ENCODE results near the gene CDCA7.
"Not testable (repeated sequence)": the region's sequence is repeated elsewhere in the genome, so short reads cannot be mapped to it uniquely, and the experiment has no call there.

CDCA7 gene

GRCh38 chr2:173374634-173375033 lies 20.0 kb downstream of the CDCA7 start:
- ChIA-PET CTCF (interaction anchor here (1.0 kb wide), 1 partner anchor 118 kb away, joined by 3 read pairs; no protein-coding TSS in a partner anchor), POLR2A (no interaction called here)

GRCh38 chr2:173385534-173385933 lies 30.9 kb downstream of the CDCA7 start:
- CTCF ChIA-PET: interaction anchor here (1.0 kb wide), 1 partner anchor 16 kb away, joined by 4 read pairs; no protein-coding TSS in a partner anchor
- DNase-seq (ENCODE audit: low read depth, low spot score); H3K4me3 ChIP-seq (ENCODE audit: low read depth, low read length); POLR2A ChIA-PET: not testable (repeated sequence)

More at GRCh38 chr2:173374634-173375033, 20.0 kb downstream of the CDCA7 start:
- TF ChIP-seq CTCF (IDR thresholded peaks at IDR 0.05; ENCODE audit: insufficient read depth, low read length, missing control alignments): no peak
- H3K4me3 ChIP-seq (ENCODE audit: low read depth, low read length): no peak overlapping the region
- DNase-seq (ENCODE audit: low read depth, low spot score): no peak

- CTCF ChIA-PET: interaction anchor here (1.0 to 1.5 kb wide), 2 partner anchors 15 to 16 kb away, joined by 4 to 6 read pairs; no protein-coding TSS in a partner anchor
- TF ChIP-seq CTCF (IDR thresholded peaks at IDR 0.05; ENCODE audit: insufficient read depth, low read length, missing control alignments): no peak
- POLR2A ChIA-PET: no interaction called here
- DNase-seq (ENCODE audit: low read depth, low spot score): no peak
- no peak overlapping the region for H3K4me3 ChIP-seq (ENCODE audit: low read depth, low read length)
Measured at GRCh38 chr2:173386021-173386737, 31.5 kb downstream of the CDCA7 start.

GRCh38 chr2:173386738-173387065 lies 32.0 kb downstream of the CDCA7 start:
- no peak for TF ChIP-seq CTCF (IDR thresholded peaks at IDR 0.05; ENCODE audit: insufficient read depth, low read length, missing control alignments)
- no peak overlapping the region for H3K4me3 ChIP-seq (ENCODE audit: low read depth, low read length)
- ChIA-PET POLR2A (no interaction called here), CTCF (interaction anchor here (1.1 to 1.5 kb wide), 2 partner anchors 12 to 16 kb away, joined by 3 to 6 read pairs; no protein-coding TSS in a partner anchor)
- no peak for DNase-seq (ENCODE audit: low read depth, low spot score)

GRCh38 chr2:173387079-173387478 lies 32.4 kb downstream of the CDCA7 start:
- no peak for DNase-seq (ENCODE audit: low read depth, low spot score)
- TF ChIP-seq CTCF (IDR thresholded peaks at IDR 0.05; ENCODE audit: insufficient read depth, low read length, missing control alignments): no peak
- ChIA-PET POLR2A (no interaction called here), CTCF (interaction anchor here (1.1 to 1.5 kb wide), 2 partner anchors 12 to 15 kb away, joined by 3 to 6 read pairs; no protein-coding TSS in a partner anchor)
- no peak overlapping the region for H3K4me3 ChIP-seq (ENCODE audit: low read depth, low read length)

- ChIA-PET CTCF (interaction anchor here (1.1 to 1.5 kb wide), 2 partner anchors 11 to 15 kb away, joined by 3 to 6 read pairs; no protein-coding TSS in a partner anchor), POLR2A (no interaction called here)
- H3K4me3 ChIP-seq (ENCODE audit: low read depth, low read length): no peak overlapping the region
- no peak for TF ChIP-seq CTCF (IDR thresholded peaks at IDR 0.05; ENCODE audit: insufficient read depth, low read length, missing control alignments)
- DNase-seq (ENCODE audit: low read depth, low spot score): no peak
Measured at GRCh38 chr2:173387660-173388059, 33.0 kb downstream of the CDCA7 start.
